Peyer's patch (tissue), 4 donors: ENCODE data around the gene LDB1.

Source experiments
- POLR2A ChIP-seq, 2 donors: fragments of 450-650 bp; IDR thresholded peaks; one replicate each; pipeline ENCODE4 v1.5.1; 2017; ENCODE audit warnings: antibody characterized with exemption in 2 of 2, mild to moderate bottlenecking in 2 of 2, moderate library complexity in 2 of 2
- TF ChIP-seq, protein P1 (sequence below), 6 experiments: fragments of 450-650 bp in 4 of 6; fragments of 200-600 bp in 2 of 6; sonication (generic) in 1 of 6; IDR thresholded peaks; one replicate each; pipeline ENCODE4 v1.5.1; 2017 to 2019; ENCODE audit warnings: antibody characterized with exemption in 6 of 6, mild to moderate bottlenecking in 3 of 6, moderate library complexity in 1 of 6

DNA sequence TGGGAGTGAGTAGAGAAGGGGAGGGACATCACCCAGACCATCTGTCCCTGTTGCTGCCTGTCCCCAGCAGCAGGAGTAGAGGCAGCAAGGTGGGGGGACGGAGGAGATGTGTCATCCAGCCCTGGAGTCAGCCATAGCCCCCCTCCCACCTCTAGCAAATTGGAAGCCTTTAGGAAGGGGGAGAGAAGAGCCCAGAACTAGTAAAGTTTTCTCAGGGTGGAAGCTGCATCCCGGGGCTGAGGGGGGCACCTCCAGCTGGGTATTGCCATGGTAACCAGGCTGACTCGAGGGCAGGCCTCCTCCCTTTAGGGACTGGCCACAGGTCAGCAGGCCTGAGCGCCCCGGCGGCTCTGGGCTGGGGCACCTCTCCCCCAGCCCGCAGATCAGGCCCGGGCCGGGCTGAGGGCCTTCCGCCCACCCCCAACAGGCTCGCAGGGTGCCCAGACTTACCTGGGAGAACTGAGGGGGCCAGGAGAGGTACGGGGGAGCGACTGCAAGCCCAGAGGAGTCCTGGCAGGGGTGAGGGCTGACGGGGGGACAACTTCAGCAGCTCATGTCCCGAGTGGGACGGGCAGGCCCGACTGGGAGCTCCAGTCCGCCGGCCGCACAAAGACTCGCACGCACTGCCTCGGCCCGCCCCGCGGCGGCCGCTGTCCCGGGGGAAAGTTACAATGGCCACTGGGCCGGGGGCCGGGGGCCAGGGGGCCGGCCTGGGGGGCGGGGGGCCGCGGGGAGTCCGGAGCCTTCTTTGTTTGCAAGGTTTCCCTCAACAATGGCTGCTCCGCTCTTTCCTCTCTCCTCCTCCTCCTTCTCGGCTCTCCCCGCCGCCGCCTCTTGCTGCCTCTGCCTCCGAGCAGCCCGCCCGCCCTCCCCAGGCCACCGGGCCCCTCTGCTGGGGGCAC is 6.0 kb downstream of the LDB1 start:
- TF ChIP-seq POLR2A (IDR thresholded peaks at IDR 0.05), result no peak
- TF ChIP-seq, protein P1, sequence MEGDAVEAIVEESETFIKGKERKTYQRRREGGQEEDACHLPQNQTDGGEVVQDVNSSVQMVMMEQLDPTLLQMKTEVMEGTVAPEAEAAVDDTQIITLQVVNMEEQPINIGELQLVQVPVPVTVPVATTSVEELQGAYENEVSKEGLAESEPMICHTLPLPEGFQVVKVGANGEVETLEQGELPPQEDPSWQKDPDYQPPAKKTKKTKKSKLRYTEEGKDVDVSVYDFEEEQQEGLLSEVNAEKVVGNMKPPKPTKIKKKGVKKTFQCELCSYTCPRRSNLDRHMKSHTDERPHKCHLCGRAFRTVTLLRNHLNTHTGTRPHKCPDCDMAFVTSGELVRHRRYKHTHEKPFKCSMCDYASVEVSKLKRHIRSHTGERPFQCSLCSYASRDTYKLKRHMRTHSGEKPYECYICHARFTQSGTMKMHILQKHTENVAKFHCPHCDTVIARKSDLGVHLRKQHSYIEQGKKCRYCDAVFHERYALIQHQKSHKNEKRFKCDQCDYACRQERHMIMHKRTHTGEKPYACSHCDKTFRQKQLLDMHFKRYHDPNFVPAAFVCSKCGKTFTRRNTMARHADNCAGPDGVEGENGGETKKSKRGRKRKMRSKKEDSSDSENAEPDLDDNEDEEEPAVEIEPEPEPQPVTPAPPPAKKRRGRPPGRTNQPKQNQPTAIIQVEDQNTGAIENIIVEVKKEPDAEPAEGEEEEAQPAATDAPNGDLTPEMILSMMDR (IDR thresholded peaks at IDR 0.05), result no peak
